Measurements from ENCODE around the gene ABR. TPM values are rescaled to one million over a fixed set of nuclear protein-coding genes. Genes with fewer than 3 reads are reported as not detected.

ABR gene
- total and polyA plus RNA-seq, 2 of the 13 experiments (the other 11 are each of a cell fraction or from before 2014, with no cell fraction given) = 12.4 to 40.4 TPM

DNA sequence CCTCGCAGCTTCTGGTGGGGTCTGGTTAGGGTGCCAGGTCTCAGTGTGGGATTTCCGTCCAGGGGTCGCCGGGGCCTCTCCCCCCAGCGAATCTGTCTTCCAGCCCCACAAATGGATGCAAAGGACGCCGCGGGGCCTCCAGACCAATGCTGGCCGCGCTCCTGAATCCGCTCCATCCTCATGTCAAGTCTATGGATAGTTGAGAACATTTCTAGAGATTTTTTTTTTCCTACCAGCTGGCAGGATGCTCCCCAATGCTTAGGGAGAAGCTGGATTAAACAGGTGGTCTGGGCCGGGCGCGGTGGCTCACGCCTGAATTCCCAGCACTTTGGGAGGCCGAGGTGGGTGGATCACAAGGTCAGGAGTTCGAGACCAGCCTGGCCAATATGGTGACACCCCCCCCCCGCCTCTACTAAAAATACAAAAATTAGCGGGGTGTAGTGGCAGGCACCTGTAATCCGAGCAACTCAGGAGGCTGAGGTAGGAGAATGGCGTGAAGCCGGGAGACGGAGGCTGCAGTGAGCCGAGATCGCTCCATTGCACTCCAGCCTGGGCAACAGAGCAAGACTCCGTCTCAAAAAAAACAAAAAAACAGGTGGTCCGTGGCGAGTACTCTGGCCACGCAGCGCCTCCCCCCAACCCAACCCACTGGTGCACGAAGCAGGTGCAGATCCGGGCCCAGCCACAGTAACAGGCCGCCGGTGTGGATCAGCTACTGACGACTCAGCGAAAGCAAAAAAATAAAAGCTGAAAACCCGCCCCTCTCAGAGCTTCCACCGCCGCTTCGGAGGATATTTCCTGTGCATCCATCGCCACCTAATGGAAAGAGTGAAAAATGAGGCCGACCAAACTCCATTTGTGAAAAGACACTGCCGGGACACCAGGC is 199.1 kb downstream of the ABR start (continued):
- TF ChIP-seq TBP (CRISPR knock-in tag; IDR thresholded peaks at IDR 0.05) = no peak
- TF ChIP-seq GTF2F1 (IDR thresholded peaks at IDR 0.05; ENCODE audit: low read length) = no peak
- no peak for TF ChIP-seq CAMTA2 (CRISPR knock-in tag; IDR thresholded peaks at IDR 0.05; ENCODE audit: borderline replicate concordance)
- no peak for TF ChIP-seq XBP1 (CRISPR knock-in tag; IDR thresholded peaks at IDR 0.05)
- TF ChIP-seq, protein P1, sequence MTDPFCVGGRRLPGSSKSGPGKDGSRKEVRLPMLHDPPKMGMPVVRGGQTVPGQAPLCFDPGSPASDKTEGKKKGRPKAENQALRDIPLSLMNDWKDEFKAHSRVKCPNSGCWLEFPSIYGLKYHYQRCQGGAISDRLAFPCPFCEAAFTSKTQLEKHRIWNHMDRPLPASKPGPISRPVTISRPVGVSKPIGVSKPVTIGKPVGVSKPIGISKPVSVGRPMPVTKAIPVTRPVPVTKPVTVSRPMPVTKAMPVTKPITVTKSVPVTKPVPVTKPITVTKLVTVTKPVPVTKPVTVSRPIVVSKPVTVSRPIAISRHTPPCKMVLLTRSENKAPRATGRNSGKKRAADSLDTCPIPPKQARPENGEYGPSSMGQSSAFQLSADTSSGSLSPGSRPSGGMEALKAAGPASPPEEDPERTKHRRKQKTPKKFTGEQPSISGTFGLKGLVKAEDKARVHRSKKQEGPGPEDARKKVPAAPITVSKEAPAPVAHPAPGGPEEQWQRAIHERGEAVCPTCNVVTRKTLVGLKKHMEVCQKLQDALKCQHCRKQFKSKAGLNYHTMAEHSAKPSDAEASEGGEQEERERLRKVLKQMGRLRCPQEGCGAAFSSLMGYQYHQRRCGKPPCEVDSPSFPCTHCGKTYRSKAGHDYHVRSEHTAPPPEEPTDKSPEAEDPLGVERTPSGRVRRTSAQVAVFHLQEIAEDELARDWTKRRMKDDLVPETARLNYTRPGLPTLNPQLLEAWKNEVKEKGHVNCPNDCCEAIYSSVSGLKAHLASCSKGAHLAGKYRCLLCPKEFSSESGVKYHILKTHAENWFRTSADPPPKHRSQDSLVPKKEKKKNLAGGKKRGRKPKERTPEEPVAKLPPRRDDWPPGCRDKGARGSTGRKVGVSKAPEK (CRISPR knock-in tag; IDR thresholded peaks at IDR 0.05; ENCODE audit: borderline replicate concordance) = no peak
- TF ChIP-seq PHB2 (IDR thresholded peaks at IDR 0.05; ENCODE audit: partially characterized antibody) = no peak
- TF ChIP-seq HNF4A (CRISPR knock-in tag; IDR thresholded peaks at IDR 0.05) = no peak
- no peak for TF ChIP-seq ZSCAN25 (CRISPR knock-in tag; IDR thresholded peaks at IDR 0.05)
- TF ChIP-seq, protein P2, sequence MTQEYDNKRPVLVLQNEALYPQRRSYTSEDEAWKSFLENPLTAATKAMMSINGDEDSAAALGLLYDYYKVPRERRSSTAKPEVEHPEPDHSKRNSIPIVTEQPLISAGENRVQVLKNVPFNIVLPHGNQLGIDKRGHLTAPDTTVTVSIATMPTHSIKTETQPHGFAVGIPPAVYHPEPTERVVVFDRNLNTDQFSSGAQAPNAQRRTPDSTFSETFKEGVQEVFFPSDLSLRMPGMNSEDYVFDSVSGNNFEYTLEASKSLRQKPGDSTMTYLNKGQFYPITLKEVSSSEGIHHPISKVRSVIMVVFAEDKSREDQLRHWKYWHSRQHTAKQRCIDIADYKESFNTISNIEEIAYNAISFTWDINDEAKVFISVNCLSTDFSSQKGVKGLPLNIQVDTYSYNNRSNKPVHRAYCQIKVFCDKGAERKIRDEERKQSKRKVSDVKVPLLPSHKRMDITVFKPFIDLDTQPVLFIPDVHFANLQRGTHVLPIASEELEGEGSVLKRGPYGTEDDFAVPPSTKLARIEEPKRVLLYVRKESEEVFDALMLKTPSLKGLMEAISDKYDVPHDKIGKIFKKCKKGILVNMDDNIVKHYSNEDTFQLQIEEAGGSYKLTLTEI (CRISPR knock-in tag; conservative IDR thresholded peaks at IDR 0.05) = no peak
- no peak for TF ChIP-seq ZFAT (CRISPR knock-in tag; conservative IDR thresholded peaks at IDR 0.05)
- TF ChIP-seq ZFP36L2 (CRISPR knock-in tag; IDR thresholded peaks at IDR 0.05) = no peak
- TF ChIP-seq SNRNP70 (IDR thresholded peaks at IDR 0.05; ENCODE audit: low read depth, low read length) = no peak
- TF ChIP-seq HOXA9 (CRISPR knock-in tag; IDR thresholded peaks at IDR 0.05; ENCODE audit: borderline replicate concordance) = no peak
- TF ChIP-seq ERF (CRISPR knock-in tag; IDR thresholded peaks at IDR 0.05) = peak; percentile 77
- TF ChIP-seq, protein P3, sequence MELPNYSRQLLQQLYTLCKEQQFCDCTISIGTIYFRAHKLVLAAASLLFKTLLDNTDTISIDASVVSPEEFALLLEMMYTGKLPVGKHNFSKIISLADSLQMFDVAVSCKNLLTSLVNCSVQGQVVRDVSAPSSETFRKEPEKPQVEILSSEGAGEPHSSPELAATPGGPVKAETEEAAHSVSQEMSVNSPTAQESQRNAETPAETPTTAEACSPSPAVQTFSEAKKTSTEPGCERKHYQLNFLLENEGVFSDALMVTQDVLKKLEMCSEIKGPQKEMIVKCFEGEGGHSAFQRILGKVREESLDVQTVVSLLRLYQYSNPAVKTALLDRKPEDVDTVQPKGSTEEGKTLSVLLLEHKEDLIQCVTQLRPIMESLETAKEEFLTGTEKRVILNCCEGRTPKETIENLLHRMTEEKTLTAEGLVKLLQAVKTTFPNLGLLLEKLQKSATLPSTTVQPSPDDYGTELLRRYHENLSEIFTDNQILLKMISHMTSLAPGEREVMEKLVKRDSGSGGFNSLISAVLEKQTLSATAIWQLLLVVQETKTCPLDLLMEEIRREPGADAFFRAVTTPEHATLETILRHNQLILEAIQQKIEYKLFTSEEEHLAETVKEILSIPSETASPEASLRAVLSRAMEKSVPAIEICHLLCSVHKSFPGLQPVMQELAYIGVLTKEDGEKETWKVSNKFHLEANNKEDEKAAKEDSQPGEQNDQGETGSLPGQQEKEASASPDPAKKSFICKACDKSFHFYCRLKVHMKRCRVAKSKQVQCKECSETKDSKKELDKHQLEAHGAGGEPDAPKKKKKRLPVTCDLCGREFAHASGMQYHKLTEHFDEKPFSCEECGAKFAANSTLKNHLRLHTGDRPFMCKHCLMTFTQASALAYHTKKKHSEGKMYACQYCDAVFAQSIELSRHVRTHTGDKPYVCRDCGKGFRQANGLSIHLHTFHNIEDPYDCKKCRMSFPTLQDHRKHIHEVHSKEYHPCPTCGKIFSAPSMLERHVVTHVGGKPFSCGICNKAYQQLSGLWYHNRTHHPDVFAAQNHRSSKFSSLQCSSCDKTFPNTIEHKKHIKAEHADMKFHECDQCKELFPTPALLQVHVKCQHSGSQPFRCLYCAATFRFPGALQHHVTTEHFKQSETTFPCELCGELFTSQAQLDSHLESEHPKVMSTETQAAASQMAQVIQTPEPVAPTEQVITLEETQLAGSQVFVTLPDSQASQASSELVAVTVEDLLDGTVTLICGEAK (IDR thresholded peaks at IDR 0.05) = no peak
- TF ChIP-seq, protein P3 (CRISPR knock-in tag; IDR thresholded peaks at IDR 0.05) = no peak
